Measurements from ENCODE around the gene CDH1.

CDH1 gene

DNA sequence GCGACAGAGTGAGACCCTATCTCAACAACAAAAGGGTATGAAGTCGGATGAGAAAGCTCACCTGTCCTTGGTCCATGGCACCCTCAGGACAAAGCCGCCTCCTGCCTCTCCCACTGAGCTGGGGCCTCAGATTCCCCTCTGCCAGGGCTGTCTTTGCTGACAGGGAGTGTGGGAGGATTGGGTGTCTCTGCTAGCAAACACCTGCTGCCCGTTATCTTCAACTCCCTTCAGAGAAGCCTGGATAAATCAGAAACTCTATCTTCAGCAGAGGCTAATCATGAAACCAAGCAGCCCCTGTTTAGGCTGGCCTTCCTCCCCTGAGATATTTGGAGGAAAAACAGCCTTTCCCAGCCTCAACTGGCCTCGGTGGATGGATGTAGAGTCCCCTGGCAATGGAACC is 36.3 kb upstream of the CDH1 start:
- WGBS (ENCODE audit: extremely low coverage, insufficient coverage, low lambda C conversion rate) = no CpG with 5 or more reads among the region's 5 CpGs
- Histone ChIP-seq H3K56ac (ENCODE audit: low read length) (no peak overlapping the region), H2BK5ac (ENCODE audit: low read length) (no peak overlapping the region), H3K4ac (ENCODE audit: low read depth, low read length) (no peak overlapping the region), H3K27me3 (ENCODE audit: insufficient read depth, low read length, poor library complexity) (no peaks in the 10 kb centered on the region), H3K79me1 (ENCODE audit: low read length) (no peaks in the 10 kb centered on the region), H3K4me1 (ENCODE audit: control insufficient read depth, low read depth, low read length) (no peaks in the 10 kb centered on the region), H2BK120ac (ENCODE audit: low read depth, low read length) (no peak overlapping the region), H3K79me2 (ENCODE audit: control insufficient read depth, insufficient read depth, low read length) (no peaks in the 10 kb centered on the region), H3K36me3 (ENCODE audit: control insufficient read depth, insufficient read depth, low read length) (peaks cover 1% of the 10 kb centered on the region), H2AK5ac (ENCODE audit: low read length) (no peak overlapping the region), H4K5ac (ENCODE audit: low read length) (no peak overlapping the region), H3K23ac (ENCODE audit: low read length) (no peak overlapping the region), H2BK15ac (replicated peaks; ENCODE audit: low read depth) (no peak overlapping the region), H4K8ac (ENCODE audit: low read depth, low read length) (no peak overlapping the region), H3K9ac (ENCODE audit: low read length) (no peak overlapping the region), H3K4me2 (ENCODE audit: low read length) (no peak overlapping the region), H3K18ac (ENCODE audit: low read length) (no peak overlapping the region), H3K4me3 (ENCODE audit: low read length) (no peak overlapping the region), H3K27ac (ENCODE audit: low read depth, low read length) (no peak overlapping the region)
- DNase-seq = no peak

DNA sequence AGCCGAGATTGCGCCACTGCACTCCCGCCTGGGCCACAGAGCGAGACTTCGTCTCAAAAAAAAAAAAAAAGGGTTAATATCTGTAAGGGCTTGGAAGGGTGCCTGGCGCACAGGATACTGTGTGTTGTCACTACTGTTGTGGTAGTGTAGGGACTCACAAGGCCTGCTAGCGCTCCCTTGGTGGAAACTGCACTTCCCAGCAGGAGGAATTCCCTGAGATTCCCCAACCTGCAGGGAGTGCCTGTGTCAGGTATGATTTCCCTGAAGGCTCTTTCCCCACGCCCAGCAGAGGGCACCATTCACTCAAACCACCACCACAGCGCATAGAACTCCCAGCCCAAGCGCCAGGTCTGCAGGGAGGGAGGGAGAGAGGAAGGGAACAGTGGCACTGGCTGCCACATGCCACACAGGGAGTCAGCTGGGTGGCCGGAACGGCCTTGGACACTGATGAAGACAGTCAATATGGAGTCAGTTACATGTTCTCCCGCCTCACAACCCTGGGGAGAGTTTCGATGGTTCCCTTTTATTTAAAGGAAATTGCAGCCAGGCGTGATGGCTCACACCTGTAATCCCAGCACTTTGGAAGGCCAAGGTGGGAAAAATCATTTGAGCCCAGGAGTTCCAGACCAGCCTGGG is 32.7 kb upstream of the CDH1 start:
- H3K79me1 ChIP-seq (ENCODE audit: low read length) = no peaks in the 10 kb centered on the region
- no peak overlapping the region for H2BK5ac ChIP-seq (ENCODE audit: low read length)
- no peak overlapping the region for H3K18ac ChIP-seq (ENCODE audit: low read length)
- peak; percentile 96 for DNase-seq
- H3K4me2 ChIP-seq (ENCODE audit: low read length) = no peak overlapping the region
- H4K8ac ChIP-seq (ENCODE audit: low read depth, low read length) = no peak overlapping the region
- H2BK120ac ChIP-seq (ENCODE audit: low read depth, low read length) = no peak overlapping the region
- H3K23ac ChIP-seq (ENCODE audit: low read length) = no peak overlapping the region
- H3K27ac ChIP-seq (ENCODE audit: low read depth, low read length) = no peak overlapping the region
- H4K5ac ChIP-seq (ENCODE audit: low read length) = no peak overlapping the region
- no CpG with 5 or more reads among the region's 15 CpGs for WGBS (ENCODE audit: extremely low coverage, insufficient coverage, low lambda C conversion rate)
- no peak overlapping the region for H2AK5ac ChIP-seq (ENCODE audit: low read length)
- H2BK15ac ChIP-seq (replicated peaks; ENCODE audit: low read depth) = no peak overlapping the region
- no peaks in the 10 kb centered on the region for H3K79me2 ChIP-seq (ENCODE audit: control insufficient read depth, insufficient read depth, low read length)
- no peak overlapping the region for H3K4ac ChIP-seq (ENCODE audit: low read depth, low read length)
- H3K4me3 ChIP-seq (ENCODE audit: low read length) = no peak overlapping the region
- H3K4me1 ChIP-seq (ENCODE audit: control insufficient read depth, low read depth, low read length) = no peaks in the 10 kb centered on the region
- no peaks in the 10 kb centered on the region for H3K27me3 ChIP-seq (ENCODE audit: insufficient read depth, low read length, poor library complexity)
- H3K9ac ChIP-seq (ENCODE audit: low read length) = no peak overlapping the region
- no peaks in the 10 kb centered on the region for H3K36me3 ChIP-seq (ENCODE audit: control insufficient read depth, insufficient read depth, low read length)
- H3K56ac ChIP-seq (ENCODE audit: low read length) = no peak overlapping the region

- Histone ChIP-seq H3K4me2 (ENCODE audit: low read length) (no peak overlapping the region), H3K27ac (ENCODE audit: low read depth, low read length) (no peak overlapping the region), H3K79me1 (ENCODE audit: low read length) (no peaks in the 10 kb centered on the region), H3K4me3 (ENCODE audit: low read length) (no peak overlapping the region), H2BK120ac (ENCODE audit: low read depth, low read length) (no peak overlapping the region), H3K9ac (ENCODE audit: low read length) (no peak overlapping the region), H2BK15ac (replicated peaks; ENCODE audit: low read depth) (no peak overlapping the region), H3K4ac (ENCODE audit: low read depth, low read length) (no peak overlapping the region), H3K36me3 (ENCODE audit: control insufficient read depth, insufficient read depth, low read length) (no peaks in the 10 kb centered on the region), H2BK5ac (ENCODE audit: low read length) (no peak overlapping the region), H4K5ac (ENCODE audit: low read length) (no peak overlapping the region), H3K4me1 (ENCODE audit: control insufficient read depth, low read depth, low read length) (no peaks in the 10 kb centered on the region), H3K18ac (ENCODE audit: low read length) (no peak overlapping the region), H3K27me3 (ENCODE audit: insufficient read depth, low read length, poor library complexity) (no peaks in the 10 kb centered on the region), H3K79me2 (ENCODE audit: control insufficient read depth, insufficient read depth, low read length) (no peaks in the 10 kb centered on the region), H4K8ac (ENCODE audit: low read depth, low read length) (no peak overlapping the region), H3K23ac (ENCODE audit: low read length) (no peak overlapping the region), H2AK5ac (ENCODE audit: low read length) (no peak overlapping the region), H3K56ac (ENCODE audit: low read length) (peak overlapping the region; percentile 62)
- DNase-seq = peak; percentile 92
- WGBS (ENCODE audit: extremely low coverage, insufficient coverage, low lambda C conversion rate) = no CpG with 5 or more reads among the region's 27 CpGs
Measured at GRCh38 chr16:68707340-68708152, 29.5 kb upstream of the CDH1 start.

- Histone ChIP-seq H2AK5ac (ENCODE audit: low read length) (no peak overlapping the region), H3K4me3 (ENCODE audit: low read length) (no peak overlapping the region), H4K8ac (ENCODE audit: low read depth, low read length) (no peak overlapping the region), H3K36me3 (ENCODE audit: control insufficient read depth, insufficient read depth, low read length) (no peaks in the 10 kb centered on the region), H3K4me1 (ENCODE audit: control insufficient read depth, low read depth, low read length) (no peaks in the 10 kb centered on the region), H3K23ac (ENCODE audit: low read length) (no peak overlapping the region), H3K79me2 (ENCODE audit: control insufficient read depth, insufficient read depth, low read length) (no peaks in the 10 kb centered on the region), H2BK15ac (replicated peaks; ENCODE audit: low read depth) (no peak overlapping the region), H3K79me1 (ENCODE audit: low read length) (no peaks in the 10 kb centered on the region), H2BK120ac (ENCODE audit: low read depth, low read length) (no peak overlapping the region), H3K27me3 (ENCODE audit: insufficient read depth, low read length, poor library complexity) (no peaks in the 10 kb centered on the region), H4K5ac (ENCODE audit: low read length) (no peak overlapping the region), H3K9ac (ENCODE audit: low read length) (no peak overlapping the region), H3K4ac (ENCODE audit: low read depth, low read length) (no peak overlapping the region), H3K4me2 (ENCODE audit: low read length) (no peak overlapping the region), H3K27ac (ENCODE audit: low read depth, low read length) (no peak overlapping the region), H3K18ac (ENCODE audit: low read length) (no peak overlapping the region), H3K56ac (ENCODE audit: low read length) (no peak overlapping the region), H2BK5ac (ENCODE audit: low read length) (no peak overlapping the region)
- no CpG with 5 or more reads among the region's 5 CpGs for WGBS (ENCODE audit: extremely low coverage, insufficient coverage, low lambda C conversion rate)
- DNase-seq = no peak
Measured at GRCh38 chr16:68710211-68710610, 26.9 kb upstream of the CDH1 start.

- no peaks in the 10 kb centered on the region for H3K79me1 ChIP-seq (ENCODE audit: low read length)
- H3K27me3 ChIP-seq (ENCODE audit: insufficient read depth, low read length, poor library complexity) = no peaks in the 10 kb centered on the region
- H3K9ac ChIP-seq (ENCODE audit: low read length) = no peak overlapping the region
- no peak overlapping the region for H3K4me3 ChIP-seq (ENCODE audit: low read length)
- no peak overlapping the region for H3K18ac ChIP-seq (ENCODE audit: low read length)
- H3K36me3 ChIP-seq (ENCODE audit: control insufficient read depth, insufficient read depth, low read length) = no peaks in the 10 kb centered on the region
- no peaks in the 10 kb centered on the region for H3K4me1 ChIP-seq (ENCODE audit: control insufficient read depth, low read depth, low read length)
- no peak overlapping the region for H2BK120ac ChIP-seq (ENCODE audit: low read depth, low read length)
- no CpG with 5 or more reads among the region's 14 CpGs for WGBS (ENCODE audit: extremely low coverage, insufficient coverage, low lambda C conversion rate)
- H2BK15ac ChIP-seq (replicated peaks; ENCODE audit: low read depth) = no peak overlapping the region
- H3K56ac ChIP-seq (ENCODE audit: low read length) = no peak overlapping the region
- H2AK5ac ChIP-seq (ENCODE audit: low read length) = no peak overlapping the region
- H3K4me2 ChIP-seq (ENCODE audit: low read length) = no peak overlapping the region
- H3K4ac ChIP-seq (ENCODE audit: low read depth, low read length) = no peak overlapping the region
- no peak overlapping the region for H4K8ac ChIP-seq (ENCODE audit: low read depth, low read length)
- H4K5ac ChIP-seq (ENCODE audit: low read length) = no peak overlapping the region
- no peak for DNase-seq
- H3K23ac ChIP-seq (ENCODE audit: low read length) = no peak overlapping the region
- no peak overlapping the region for H3K27ac ChIP-seq (ENCODE audit: low read depth, low read length)
- H3K79me2 ChIP-seq (ENCODE audit: control insufficient read depth, insufficient read depth, low read length) = no peaks in the 10 kb centered on the region
- no peak overlapping the region for H2BK5ac ChIP-seq (ENCODE audit: low read length)
Measured at GRCh38 chr16:68711421-68712139, 25.5 kb upstream of the CDH1 start.

Data from mesendoderm (in vitro differentiated cells).